ENCODE results near the gene S1PR4.
"Not testable (repeated sequence)": the region's sequence is repeated elsewhere in the genome, so short reads cannot be mapped to it uniquely, and the experiment has no call there.

Gene S1PR4

DNA sequence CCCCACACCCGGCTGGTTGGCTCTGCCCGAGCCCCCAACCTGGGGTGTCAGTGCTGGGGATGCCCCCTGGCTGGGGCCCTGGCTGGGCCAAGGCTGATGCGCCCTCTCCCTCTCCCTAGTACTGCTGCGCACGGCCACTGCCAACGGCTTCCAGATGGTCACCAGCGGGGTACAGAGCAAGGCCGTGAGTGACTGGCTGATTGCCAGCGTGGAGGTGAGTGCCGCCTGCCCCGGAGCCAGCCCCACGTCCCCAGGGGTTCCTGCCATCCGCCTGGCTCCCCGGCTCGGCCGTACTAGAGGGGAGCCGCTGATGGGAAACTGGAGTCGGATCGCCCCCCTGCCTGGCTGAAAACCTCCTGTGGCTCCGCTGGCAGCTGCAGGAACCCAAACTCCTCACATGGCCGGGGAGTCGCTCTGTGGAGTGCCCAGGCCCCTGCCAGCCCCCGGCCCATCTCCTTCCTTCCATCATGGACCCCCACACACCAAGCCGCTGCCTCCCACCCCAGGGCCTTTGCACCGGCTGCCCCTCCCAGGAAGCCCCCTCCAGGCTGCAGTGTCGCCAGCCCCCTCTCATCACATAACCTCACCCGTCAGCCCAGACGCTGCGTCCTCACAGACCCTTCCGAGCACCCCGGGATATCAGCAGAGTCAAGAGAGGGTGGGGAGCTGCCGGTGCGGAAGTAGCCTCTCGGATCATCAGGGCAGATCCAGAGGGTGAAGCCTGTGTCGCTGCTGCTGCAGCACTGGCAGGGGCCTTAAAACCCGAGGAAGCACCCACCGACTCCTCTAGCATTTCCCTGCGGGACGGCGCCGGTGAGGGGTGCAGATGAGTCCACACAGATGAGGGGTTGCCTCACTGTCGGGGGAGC is 17.7 kb downstream of the S1PR4 start:
- no peak for DNase-seq

- no peak for DNase-seq
Observed at GRCh38 chr19:3196933-3197205, 18.3 kb downstream of the S1PR4 start.

- DNase-seq, result no peak
Observed at GRCh38 chr19:3198901-3199700, 20.5 kb downstream of the S1PR4 start.

DNA sequence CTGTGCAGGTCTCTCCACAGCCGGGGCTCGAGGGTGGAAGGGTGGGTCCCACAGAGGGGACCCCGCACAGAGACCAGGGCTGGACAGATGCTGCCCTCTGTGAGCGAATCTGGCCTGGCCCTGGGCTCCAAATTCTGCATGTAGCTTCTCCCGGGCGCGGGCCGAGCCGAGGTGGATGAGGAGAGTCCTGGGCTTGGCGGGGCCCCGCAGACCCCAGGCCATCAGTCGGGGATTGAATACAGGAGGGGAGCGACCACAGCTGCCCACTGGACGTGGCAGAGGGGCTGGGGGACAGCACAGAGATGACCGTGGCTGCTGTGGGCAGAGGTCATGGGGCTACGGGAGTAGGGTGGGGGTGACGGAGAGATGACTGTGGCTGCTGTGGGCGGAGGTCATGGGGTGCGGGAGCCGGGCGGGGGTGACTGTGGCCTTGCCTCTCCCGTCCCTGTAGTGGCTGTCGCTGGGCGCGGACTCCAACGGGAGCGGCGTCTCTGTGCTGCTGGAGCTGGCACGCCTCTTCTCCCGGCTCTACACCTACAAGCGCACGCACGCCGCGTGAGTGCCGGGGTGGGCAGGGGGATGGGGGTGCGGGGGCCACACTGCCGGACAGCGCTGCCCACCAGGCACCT is 22.6 kb downstream of the S1PR4 start:
- no peak for DNase-seq

DNA sequence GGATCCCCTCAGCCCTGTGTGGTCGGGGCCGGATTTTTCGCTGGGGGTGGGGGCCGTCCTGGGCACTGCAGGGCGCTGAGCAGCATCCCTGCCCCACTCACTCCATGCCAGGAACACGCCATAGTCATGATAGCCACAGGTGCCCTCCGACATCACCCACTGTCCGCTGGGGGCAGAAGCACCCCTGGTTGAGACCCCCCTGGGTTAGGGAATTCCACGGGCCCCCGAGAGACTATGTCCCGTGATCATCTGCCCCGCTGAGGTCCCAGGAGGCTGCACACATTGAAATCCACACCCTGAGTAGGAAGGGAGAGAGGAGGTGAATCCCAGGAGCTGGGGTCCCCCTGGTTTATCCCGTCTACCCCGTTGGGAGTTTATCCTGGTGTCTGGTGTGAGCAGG is 23.3 kb downstream of the S1PR4 start:
- no peak for DNase-seq

DNA sequence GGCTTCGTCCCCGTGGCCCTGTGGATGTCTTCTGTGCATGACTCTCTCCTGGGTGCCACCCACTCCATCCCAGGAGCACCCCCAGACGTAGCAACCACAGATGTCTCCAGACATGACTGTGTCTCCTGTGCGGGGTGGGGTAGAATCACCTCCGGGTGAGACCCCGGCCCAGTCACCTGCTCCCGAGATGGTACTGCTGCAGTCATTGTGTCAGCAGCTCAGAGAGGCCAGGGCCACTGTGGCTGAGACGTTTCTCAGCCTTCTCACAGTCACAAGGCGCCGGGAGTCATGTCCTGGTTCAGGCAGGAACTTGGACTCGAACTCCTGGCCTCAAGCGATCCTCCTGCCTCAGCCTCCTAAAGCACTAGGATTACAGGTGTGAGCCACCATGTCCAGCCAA is 23.8 kb downstream of the S1PR4 start:
- no peak for DNase-seq

GRCh38 chr19:3202895-3203294 is 24.3 kb downstream of the S1PR4 start:
- DNase-seq, result not testable (repeated sequence)

GRCh38 chr19:3203805-3204645 is 25.5 kb downstream of the S1PR4 start:
- no peak for DNase-seq

GRCh38 chr19:3204646-3205275 is 26.2 kb downstream of the S1PR4 start:
- DNase-seq, result no peak

DNA sequence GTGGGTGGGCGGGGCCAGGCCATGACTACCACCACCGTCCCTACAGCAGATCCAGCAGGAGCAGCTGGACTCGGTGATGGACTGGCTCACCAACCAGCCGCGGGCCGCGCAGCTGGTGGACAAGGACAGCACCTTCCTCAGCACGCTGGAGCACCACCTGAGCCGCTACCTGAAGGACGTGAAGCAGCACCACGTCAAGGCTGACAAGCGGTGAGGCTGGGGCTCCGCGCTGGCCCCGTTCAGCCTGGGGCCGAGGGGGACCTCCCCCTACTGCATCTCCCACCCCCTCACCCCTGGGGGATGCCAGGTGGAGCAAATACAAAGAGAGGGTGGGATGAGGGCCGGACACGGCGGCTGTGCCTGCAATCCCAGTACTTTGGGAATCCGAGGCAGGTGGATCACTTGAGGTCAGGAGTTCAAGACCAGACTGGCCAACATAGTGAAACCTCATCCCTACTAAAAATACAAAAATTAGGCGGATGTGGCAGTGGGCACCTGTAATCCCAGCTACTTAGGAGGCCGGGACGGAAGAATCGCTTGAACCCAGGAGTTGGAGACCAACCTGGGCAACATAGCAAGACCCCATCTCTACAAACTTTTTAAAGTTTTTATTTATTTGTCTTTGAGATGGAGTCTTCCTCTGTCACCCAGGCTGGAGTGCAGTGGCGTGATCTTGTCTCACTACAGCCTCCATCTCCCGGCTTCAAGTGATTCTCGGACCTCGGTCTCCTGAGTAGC is 27.8 kb downstream of the S1PR4 start:
- DNase-seq, result no peak

- DNase-seq, result no peak
Observed at GRCh38 chr19:3207461-3208242, 29.1 kb downstream of the S1PR4 start.

GRCh38 chr19:3208317-3209207 is 30.0 kb downstream of the S1PR4 start:
- no peak for DNase-seq

- DNase-seq, result peak; percentile 76
Observed at GRCh38 chr19:3210347-3211017, 31.9 kb downstream of the S1PR4 start.

DNA sequence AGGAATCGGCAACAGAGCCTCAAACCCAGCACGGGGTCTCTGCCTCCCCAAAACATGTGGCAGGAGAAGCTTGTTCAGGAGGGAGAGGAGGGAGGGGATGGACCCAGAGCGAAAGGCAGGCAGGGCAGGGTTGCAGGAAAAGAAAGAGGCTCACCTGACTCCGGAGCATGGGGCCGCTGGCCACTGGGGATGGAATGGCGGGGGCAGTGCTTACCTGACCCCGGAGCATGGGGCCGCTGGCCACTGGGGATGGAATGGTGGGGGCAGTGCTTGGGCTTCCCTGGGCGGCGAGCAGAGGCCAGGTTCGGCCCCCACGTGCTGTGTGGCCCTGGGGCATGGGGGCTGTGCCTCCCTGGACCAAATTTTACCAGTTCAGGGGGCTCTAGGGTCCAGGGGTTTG is 32.6 kb downstream of the S1PR4 start:
- DNase-seq, result no peak

- DNase-seq, result no peak
Observed at GRCh38 chr19:3213159-3213558, 34.6 kb downstream of the S1PR4 start.

GRCh38 chr19:3216874-3217273 is 38.3 kb downstream of the S1PR4 start:
- DNase-seq, result no peak

DNA sequence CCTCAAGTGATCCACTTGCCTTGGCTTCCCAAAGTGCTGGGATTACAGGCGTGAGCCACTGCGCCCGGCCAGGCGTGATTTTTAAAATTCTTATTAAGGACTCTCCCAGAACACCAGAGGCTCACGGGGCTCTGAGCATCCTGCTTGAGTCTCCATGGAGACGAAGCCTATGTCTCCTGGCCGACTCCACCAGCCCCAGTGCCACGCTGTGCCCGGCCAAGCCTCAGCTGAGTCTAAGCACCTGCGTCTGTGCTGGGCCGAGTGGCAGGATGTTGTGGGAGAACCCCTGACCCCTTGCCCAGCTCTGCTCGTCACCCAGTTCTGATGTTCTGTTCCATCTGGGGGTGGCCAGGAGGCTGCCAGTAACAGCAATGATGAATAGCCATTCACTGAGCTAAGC is 42.0 kb downstream of the S1PR4 start:
- no peak for DNase-seq

GRCh38 chr19:3221576-3221975 is 43.0 kb downstream of the S1PR4 start:
- not testable (repeated sequence) for DNase-seq

DNA sequence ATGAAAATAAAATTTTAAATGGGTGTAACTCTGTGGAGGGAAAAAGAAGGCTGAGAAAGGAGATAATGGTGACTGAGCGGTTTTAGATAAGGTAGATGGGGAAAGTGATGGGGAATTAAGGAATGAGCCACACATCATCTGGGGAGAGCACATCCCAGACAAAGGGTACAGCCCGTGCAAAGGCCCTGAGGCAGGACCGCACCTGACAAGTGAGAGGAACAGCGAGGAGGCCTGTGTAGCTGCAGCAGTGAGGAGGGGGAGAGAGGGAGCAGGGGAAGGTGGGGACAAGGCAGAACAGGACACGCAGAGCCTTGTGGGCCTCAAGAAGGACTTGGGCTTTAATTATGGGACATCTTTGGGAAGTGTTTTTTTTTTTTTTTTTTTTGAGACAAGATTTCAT is 44.1 kb downstream of the S1PR4 start:
- DNase-seq, result no peak
